Measurements from ENCODE around the gene CAPZB.

DNA sequence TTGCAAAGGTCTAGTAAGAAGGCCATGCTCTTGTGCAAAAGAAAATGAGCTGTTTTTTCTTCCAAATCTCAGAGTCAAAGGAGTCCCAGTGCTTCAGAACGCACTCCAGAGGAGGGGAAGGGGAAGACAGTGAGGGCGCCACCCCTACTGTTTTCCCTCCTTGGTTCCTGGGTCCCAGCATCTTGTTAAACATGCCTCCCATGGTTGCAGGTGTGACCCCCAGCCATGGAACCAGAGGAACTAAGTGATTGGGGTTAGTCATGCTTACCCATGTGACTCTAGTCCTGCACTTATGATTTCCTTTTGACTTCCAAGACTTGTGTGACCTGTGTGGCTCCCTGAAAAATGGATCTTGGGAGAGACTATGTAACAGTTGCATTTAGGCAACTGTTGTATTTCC lies 190.7 kb downstream of the CAPZB start:
- TF ChIP-seq, protein P1, sequence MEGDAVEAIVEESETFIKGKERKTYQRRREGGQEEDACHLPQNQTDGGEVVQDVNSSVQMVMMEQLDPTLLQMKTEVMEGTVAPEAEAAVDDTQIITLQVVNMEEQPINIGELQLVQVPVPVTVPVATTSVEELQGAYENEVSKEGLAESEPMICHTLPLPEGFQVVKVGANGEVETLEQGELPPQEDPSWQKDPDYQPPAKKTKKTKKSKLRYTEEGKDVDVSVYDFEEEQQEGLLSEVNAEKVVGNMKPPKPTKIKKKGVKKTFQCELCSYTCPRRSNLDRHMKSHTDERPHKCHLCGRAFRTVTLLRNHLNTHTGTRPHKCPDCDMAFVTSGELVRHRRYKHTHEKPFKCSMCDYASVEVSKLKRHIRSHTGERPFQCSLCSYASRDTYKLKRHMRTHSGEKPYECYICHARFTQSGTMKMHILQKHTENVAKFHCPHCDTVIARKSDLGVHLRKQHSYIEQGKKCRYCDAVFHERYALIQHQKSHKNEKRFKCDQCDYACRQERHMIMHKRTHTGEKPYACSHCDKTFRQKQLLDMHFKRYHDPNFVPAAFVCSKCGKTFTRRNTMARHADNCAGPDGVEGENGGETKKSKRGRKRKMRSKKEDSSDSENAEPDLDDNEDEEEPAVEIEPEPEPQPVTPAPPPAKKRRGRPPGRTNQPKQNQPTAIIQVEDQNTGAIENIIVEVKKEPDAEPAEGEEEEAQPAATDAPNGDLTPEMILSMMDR (IDR thresholded peaks at IDR 0.05; ENCODE audit: insufficient read depth, low read length, poor library complexity, severe bottlenecking) = no peak
- TF ChIP-seq EZH2phosphoT487 (conservative IDR thresholded peaks at IDR 0.05; ENCODE audit: low read length) = no peak
